Renal cortex interstitium (tissue), 11 donors: Measurements from ENCODE around the gene ESR2. TPM values are rescaled to one million over a fixed set of nuclear protein-coding genes. Genes with fewer than 3 reads are reported as not detected.
A peak's percentile ranks its signal among the peaks of the same experiment; 100 is the strongest.

Experiments
- DNase-seq, 11 donors: peaks; one replicate each; pipeline ENCODE4 v3.0.0-alpha.2; 2013; ENCODE audit warnings: low read depth in 9 of 11, low spot score in 4 of 11; ENCODE audit errors: extremely low read depth in 1 of 11
- polyA plus RNA-seq, 3 donors: library from polyadenylated mRNA; unstranded; fragments of 120-200 nt; gene quantifications; one replicate each; pipeline ENCODE4 v1.2.1, GENCODE V29; 2013; ENCODE audit not compliant: insufficient read length in 3 of 3

ESR2 gene
- polyA plus RNA-seq, 3 donors: 1.1 to 1.7 (median 1.2) TPM

DNA sequence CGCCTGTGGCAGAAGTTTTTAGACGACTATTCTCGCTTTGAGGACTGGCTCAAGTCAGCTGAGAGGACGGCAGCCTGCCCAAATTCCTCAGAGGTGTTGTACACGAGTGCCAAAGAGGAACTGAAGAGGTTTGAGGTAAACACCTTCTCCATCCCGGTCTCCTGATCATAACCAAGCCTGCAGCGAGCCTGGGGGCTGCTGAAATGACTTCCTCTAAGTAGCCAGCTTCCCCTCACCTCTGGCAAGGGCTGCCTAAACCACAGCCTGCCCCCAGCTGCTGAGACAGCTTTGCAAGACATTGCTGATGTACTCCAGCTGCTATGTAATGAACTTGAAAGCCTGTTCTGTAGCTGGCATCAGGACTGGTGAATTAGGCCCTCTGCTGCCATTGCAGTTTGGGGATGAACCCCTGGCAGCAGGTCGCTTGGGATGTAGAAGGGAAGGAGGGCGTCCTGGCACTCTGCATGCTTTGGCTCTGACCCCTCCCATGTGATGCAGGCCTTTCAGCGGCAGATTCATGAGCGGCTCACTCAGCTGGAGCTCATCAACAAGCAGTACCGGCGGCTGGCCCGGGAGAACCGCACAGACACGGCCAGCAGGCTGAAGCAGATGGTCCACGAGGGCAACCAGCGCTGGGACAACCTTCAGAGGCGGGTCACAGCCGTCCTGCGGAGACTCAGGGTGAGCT is 84.6 kb downstream of the ESR2 start:
- DNase-seq: peak in 4 of 11 donors; percentile 13 to 33 (median 32)

DNA sequence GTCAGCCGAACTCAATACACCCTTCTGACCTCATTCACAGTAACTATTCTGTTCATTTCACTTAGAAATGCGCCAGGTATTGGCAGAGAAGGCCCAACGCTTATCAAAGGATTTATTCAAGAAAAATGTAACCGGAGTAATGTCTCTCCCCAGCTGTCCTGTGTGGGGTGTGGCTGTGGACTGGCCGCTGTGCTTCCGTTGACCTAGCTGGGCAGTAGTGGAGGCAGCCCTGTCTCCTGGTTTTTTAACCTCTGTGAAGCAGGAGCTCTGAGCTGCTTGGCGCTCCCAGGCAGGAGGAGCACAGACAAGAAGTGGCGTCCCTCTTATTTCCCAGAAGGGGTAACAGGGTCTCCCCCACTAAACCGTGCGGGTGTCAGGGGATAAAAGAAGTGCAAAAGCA is 85.2 kb downstream of the ESR2 start:
- no peak for DNase-seq

DNA sequence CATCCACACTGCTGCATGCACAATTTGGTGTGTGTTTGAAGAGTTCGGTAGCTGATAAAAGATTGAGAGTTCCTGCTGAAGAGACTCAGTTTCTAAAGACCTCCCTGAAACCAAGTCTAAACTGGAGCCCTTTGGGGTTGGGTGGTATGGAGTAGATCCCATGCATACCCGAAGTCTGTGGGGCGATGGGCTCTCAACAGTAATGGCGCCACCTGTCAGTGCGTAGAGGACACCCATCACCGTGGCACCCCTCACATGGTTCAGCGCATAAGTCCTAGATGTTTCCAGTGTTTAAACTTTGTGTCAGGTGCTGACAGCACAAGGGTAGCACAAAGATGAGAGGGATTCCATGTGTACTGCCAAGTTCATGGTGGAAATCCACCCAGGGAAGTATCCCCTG is 85.9 kb downstream of the ESR2 start:
- no peak for DNase-seq

DNA sequence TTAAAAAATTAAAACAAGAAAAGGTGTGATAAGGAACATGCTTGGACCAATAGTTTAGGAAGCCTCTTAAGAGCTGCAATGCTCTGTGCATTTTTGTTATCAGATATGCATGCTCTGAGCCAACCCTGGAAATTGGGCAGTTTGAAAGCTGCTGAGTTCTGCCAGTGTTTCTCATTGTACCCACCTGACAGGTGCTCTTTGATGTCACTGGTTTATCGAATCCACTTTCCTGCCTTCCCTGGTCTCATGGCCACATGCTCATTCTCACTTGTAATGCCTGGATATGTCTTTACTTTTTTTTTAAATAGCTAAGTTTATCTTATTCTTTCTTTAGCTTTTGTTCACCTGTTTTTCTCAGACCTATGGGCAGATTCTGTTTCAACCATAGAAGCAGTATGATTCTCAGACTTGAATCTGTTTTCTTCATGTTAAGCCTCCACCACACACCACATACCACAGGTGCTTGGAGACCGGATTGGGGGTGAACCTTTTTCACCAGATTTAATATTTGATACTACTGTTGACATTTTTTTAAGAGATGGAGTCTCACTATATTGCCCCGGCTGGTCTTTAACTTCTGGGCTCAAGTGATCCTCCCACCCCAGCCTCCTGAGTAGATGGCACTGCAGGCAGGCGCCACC is 90.7 kb downstream of the ESR2 start:
- no peak for DNase-seq

DNA sequence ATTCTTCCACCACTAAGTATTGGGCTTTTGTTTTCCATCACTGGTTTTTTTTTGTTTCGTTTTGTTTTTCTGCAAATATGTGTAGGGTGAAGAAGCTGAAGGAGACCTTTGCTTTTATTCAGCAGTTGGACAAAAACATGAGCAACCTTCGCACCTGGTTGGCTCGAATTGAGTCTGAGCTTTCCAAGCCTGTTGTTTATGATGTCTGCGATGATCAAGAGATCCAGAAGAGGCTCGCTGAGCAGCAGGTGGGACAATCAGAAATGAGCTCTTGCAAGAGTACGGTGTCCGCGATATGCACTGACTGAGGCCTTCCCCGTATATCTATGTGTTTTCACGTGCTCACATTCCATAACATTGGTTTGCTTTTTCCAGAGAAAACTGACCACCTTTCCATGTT is 91.5 kb downstream of the ESR2 start:
- DNase-seq: no peak

DNA sequence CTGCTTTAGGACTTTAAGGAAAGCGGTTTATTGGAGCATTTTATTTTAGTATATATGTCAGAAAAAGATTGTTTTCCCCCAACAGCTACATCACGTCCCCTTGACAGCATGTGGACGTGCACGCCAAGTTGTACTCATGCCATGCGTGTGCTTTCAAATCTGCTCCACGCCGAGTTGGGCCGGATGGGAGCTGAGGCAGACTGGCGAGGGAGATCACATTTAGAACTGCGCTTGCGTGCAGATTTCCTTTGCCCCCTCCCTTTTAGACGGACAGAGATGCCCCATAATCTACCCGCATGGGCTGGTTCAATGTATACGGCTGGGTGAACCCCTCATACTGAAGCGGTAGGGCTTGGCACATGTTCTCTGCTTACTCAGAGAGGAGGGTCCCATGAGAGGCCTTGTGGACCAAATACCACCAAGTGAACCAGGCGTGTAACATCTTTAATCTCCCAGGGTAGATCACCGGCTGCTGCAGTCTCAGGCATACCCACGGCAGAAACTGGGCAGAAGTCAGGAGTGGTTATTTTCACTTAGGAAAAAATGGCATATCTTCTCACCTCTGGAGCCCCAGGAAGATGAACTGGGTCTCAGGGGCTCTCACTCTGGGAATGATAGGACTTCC is 92.1 kb downstream of the ESR2 start:
- no peak for DNase-seq

DNA sequence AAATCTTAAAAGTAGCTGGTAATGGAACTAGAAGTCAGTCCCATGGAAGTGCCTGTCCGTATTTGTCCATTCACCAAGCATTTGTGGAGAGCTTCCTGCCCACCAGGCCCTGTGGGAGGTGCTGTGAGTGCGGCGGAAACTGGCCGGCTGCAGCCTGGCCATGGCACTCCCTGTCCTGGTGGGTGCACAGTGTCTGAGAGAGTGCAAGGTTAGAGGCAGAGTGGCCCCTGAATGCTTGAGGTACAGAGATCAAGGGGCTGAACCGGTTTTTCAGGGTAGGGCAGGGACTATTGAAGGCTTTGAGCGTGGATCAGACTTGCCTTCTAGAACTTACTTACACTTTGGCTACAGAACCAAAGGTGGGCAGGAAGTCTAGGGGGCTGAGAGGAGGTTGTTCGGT is 92.9 kb downstream of the ESR2 start:
- DNase-seq: no peak

DNA sequence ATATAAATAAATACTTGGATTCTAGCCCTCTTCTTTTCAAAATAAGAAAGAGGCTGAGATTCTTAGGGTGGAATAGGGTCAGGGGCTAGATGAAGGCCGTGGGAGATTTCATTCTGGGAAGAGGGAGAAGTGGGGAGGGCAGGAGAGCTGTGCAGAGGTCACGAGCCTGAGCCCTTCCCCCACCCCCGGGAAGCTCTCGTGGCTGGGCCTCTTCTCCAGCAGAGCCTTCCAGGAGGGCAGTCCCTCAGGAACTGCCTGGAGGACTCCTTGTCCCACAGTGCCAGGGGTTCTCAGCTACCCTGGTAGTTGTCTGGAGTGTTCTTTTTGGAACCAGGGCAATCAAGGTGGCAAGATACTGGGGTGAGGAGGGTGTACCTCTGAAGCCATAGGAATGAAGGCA is 94.0 kb downstream of the ESR2 start:
- DNase-seq: no peak

DNA sequence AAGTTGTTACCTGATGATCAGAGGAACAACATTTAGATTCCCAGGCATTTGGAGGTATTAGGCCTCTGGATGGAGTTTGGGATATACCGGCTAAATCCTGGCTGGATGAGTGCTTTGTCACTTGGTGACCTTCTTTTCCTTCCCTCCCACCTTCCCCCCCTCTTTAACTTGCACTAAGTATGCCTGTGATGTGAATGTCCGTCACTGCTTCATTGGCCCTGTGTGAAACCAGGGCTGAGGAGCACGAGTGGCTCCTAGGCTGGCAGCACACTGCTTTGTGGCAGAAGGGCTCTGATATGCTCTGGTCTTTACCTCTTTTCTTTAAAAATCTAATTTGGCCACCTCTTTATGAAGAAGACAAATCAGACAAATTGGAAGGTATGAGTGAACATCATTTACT is 95.7 kb downstream of the ESR2 start:
- no peak for DNase-seq

DNA sequence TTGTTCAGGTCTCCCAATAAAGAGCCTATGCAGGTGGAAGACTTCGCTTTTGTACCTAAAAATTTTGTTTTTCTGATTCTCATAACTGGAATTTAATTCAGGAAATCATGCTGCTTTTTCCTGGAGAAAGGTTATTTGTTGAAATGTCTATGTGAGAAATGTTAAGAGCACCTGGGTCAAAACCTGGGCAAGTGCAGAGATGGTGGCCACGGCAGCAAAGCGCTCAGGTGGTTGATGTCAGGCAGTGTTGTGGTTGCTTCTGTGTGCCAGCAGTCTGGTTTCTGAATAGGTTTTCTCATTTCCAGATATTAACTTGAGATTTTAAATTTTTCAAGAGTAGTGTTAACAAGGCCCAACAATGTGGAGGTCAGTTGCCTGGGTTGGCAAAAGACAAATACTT is 96.2 kb downstream of the ESR2 start:
- DNase-seq: no peak

DNA sequence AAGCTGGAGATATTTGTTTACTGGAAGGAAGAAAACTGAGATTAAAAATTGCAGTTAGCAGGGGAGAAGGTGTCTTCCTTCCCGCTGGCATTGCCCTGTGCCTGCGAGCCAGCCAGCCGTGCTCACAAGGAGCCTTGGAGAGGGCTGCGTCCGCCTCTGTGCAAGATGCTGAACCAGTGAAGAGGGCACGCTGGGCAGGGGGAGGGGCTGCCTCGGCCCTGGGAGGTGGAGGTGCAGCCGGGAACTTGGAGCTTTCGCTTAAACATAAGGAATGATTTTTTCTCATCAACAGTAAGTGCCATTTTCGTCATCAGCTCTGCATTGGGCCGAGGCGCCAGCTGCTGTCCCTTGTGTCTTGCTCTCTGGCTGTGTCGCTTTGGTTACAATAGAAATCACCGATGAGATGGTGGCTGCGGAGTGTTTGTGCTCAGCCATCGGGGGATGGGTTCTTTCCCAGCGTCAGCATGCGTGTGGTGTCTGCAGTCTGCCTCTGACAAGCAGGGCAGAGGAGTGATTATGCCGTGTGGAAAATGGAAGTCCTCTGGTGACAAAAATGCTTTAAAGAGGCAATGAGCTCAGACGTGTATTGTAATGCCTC is 97.3 kb downstream of the ESR2 start:
- DNase-seq: peak in 7 of 11 donors; percentile 37 to 54 (median 42)

DNA sequence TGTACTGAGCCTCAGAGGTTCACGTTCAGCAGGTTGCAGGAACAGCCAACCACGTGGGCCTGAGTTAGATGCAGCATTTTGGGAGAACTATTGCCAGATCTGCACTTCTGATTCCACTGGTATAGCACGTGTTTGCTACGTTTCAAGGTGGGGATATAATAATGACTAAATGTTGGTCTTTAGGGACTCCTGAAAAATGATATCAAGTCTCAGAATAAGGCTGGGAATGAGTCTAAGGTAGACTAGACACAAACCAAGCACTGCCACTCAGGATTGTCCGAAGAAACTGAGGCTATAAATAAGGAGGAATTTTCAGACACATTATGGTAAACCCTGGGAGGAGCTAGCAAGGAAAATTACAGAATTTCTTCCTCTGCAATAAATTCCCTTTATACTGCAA is 98.1 kb downstream of the ESR2 start:
- no peak for DNase-seq

DNA sequence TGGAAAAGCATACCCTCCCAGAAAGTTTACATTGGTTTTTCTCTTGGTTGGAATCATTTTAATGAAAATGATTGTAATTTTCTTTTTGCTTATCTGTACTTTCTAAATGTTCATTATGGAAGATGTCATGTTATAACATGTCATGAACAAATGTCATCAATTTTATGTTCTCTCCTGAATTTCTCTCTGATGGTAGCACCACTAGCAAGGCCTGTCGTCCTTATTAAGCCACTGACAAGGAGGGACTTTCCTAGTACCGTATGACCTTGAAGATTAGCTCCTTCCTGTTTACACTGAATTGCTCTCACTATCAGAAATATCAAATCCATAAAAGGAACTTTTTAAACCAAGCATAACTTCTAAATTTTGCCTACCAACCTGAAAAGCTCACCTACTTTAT is 99.0 kb downstream of the ESR2 start:
- DNase-seq: no peak

DNA sequence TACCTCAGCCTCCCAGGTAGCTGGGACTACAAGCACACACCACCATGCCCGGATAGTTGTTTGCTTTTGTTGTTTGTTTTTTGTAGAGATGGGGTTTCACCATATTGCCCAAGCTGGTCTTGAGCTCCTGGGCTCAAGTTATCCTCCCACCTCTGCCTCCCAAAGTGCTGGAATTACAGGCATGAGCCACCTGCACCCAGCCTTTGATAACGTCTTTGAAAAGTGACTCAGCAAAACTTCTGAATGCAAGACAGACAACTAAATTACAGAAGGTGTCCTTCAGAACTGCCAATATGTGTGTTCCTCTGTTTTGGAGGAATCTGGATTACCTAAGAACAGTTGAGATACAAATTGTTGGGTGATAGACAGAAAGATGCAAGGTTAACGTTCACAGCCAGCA is 99.8 kb downstream of the ESR2 start:
- no peak for DNase-seq

DNA sequence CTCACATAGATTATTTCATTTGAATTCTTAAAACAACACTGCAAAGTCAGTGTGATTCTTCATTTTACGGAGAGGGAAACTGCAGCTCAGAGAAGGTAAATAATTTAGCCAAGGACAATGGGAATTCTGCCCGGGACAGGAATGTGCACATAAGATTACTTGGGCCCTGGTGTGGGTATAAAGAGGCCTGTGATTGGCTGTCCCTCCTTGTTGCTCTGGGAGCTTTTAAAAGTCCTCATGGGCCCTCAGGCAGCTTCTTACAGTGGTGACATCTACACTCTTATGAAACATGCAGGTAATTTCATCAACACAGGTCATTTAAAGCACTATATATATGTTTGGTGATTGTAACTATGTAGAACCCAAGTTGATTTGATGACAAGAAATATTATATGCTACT is 100.3 kb downstream of the ESR2 start:
- DNase-seq: no peak

DNA sequence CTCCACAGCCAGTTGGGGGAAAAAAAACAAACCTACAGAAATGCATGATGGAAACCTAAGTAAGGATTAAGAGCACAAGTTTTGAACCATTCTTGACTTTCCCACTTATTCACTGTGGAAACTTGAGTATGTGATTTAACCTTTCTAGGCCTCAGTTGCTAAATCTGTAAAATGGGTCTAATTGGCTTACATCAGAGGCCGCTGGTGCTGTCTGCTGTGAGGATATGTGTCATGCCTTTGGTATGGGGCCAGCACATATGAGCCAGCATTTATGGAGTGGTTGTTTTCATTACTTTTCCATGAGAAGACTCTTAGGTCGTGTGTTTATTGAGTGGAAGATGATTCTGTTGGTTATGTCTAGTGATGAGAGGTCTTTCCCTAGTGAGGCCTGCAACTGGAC is 102.4 kb downstream of the ESR2 start:
- no peak for DNase-seq

DNA sequence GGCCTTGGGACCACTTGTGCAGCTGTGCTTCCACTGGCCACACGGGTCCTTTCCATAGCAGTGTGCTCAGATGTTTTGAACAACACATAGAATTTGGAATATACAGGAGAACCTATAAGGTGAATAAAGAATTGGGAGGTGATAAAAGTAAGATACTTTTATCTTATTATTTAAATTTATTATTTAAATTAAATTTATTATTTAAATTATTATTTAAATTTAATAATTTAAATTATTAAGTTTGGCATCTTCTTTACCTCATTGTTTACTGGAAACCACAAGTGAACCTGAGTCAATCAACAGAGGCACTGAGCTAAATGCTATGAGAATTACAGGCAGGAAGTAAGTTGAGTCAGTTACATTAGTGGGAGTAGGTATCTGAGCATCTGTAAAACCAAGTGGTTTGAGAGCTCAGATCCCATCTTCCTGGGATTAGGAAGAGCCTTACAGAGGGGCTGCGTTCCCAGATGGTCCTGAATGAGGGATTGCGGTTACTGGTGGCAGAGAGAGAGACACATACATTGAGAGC is 103.1 kb downstream of the ESR2 start:
- no peak for DNase-seq

DNA sequence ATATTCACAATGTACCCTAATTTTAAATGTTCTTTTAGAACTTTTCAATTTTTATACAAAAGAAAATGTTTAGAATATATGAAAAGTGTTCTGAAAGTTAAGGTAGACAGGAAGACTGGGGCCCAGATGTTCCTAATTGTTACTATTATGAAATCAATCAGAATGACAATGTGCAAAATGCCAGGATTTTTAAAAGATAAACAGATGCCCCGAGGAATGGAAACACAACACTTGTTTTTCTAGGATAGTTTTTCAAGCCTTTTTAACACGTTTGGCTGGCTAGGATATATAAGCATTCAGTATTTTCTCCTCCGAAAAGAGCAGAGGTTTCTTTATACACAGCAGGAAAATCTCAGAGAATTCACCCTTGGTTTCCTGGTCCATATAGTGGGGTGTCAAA is 106.8 kb downstream of the ESR2 start:
- no peak for DNase-seq

DNA sequence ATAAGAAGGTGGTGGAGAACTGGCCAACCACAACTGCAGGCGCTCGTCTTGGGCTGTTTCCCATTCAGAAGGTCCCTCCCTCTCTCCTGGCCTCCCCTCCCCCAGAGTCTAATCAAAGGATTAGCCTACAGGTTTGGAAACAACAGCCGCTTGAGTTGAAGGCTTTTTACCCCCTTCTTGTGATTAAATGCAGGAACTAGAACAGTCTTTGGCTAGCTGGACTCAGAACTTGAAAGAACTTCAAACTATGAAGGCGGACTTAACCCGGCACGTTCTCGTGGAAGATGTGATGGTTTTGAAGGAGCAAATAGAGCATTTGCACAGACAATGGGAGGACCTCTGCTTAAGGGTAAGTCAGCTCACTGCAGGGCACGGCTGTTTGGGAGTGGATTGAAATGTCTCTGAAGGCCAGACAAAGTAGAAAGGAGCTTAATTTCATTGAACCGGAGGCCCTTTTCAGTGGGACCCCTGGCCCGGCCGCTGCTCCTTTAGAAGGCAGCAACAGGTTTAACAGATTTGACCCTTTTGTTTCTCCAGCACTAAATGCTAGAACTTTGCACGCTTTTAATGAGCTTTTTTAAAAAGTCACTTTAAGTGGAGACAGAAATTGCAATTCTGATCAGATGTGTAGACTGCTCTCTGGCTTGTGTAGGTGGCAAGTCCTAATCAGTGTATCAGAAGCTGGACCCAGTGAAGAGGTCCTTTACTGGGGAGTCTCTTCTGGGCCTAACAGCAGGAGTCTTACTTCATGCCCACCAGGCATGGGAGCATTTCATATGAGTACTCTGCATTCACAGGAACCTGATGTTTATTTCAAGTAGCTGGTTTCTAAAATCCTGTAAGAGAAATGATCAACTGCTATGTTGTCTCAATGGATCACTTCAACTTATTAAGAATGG is 107.7 kb downstream of the ESR2 start:
- no peak for DNase-seq
